Caco-2 (cell line): ENCODE data around the gene CRY2. TPM values are rescaled to one million over a fixed set of nuclear protein-coding genes. Genes with fewer than 3 reads are reported as not detected.

ENCODE experiments used
- BruUV-seq: library from RNA; stranded (reverse); fragments of 400-500 nt; replicated peaks from 2 replicates; lab custom pipeline; 2021; lab: Mats Ljungman, UMichigan
- CTCF ChIA-PET: fragments of 300-600 bp; sonication (Branson Sonifier 250); formaldehyde crosslinking; loops from one replicate; lab custom pipeline; 2022; ENCODE audit warnings: antibody characterized with exemption; lab: Charles Lee
- POLR2A ChIA-PET: fragments of 300-600 bp; sonication (Branson Sonifier 250); formaldehyde crosslinking; loops from one replicate; lab custom pipeline; 2022; ENCODE audit warnings: antibody characterized with exemption; lab: Charles Lee
- DNase-seq, 2 experiments: peaks; one replicate each; pipeline versions ENCODE4 v3.0.0 to v3.0.0-alpha.2; 2020 to 2022
- H3K27me3 ChIP-seq: replicated peaks from 2 replicates; pipeline ENCODE4 v1.6.0; 2011; ENCODE audit warnings: low read length; ENCODE audit not compliant: control insufficient read depth, insufficient read depth
- H3K36me3 ChIP-seq: 2 replicates; pipeline ENCODE4 v1.5.1; 2011; ENCODE audit warnings: low read length; ENCODE audit not compliant: control insufficient read depth, insufficient read depth
- H3K4me1 ChIP-seq: fragments of 250-450 bp; sonication (Bioruptor Pico); 2 replicates; pipeline ENCODE4 v1.5.1; 2020; ENCODE audit warnings: mild to moderate bottlenecking
- H3K4me3 ChIP-seq: 2 replicates; pipeline ENCODE4 v1.5.1; 2011; ENCODE audit warnings: low read depth, mild to moderate bottlenecking, control low read depth, low read length
- H3K9me3 ChIP-seq: fragments of 250-450 bp; sonication (Bioruptor Pico); 2 replicates; pipeline ENCODE4 v1.5.1; 2020; ENCODE audit warnings: mild to moderate bottlenecking, moderate library complexity
- H3K27ac Mint-ChIP-seq: one replicate; pipeline ENCODE4 v1.8.0; 2022; ENCODE audit warnings: mixed read lengths; ENCODE audit not compliant: unreplicated experiment
- H3K27me3 Mint-ChIP-seq: one replicate; pipeline ENCODE4 v1.8.0; 2022; ENCODE audit warnings: mixed read lengths; ENCODE audit not compliant: insufficient read depth, unreplicated experiment
- H3K36me3 Mint-ChIP-seq: one replicate; pipeline ENCODE4 v1.8.0; 2022; ENCODE audit warnings: mild to moderate bottlenecking, mixed read lengths; ENCODE audit not compliant: insufficient read depth, unreplicated experiment
- H3K4me1 Mint-ChIP-seq: one replicate; pipeline ENCODE4 v1.8.0; 2022; ENCODE audit warnings: low read depth, mixed read lengths; ENCODE audit not compliant: unreplicated experiment
- H3K4me3 Mint-ChIP-seq: one replicate; pipeline ENCODE4 v1.8.0; 2022; ENCODE audit warnings: mild to moderate bottlenecking, moderate library complexity, mixed read lengths; ENCODE audit not compliant: unreplicated experiment
- H3K9me3 Mint-ChIP-seq: one replicate; pipeline ENCODE4 v1.8.0; 2022; ENCODE audit warnings: mixed read lengths; ENCODE audit not compliant: unreplicated experiment
- intact Hi-C: fragments of 100-400 bp; cut with micrococcal nuclease; formaldehyde crosslinking; loops from one replicate; pipeline ENCODE4 v1.10.0; 2022; ENCODE audit not compliant: unreplicated experiment
- total RNA-seq: library from RNA; stranded (reverse); gene quantifications from 2 replicates; pipeline ENCODE4 v1.2.3, GENCODE V29; 2022
- TF ChIP-seq, protein P1 (sequence below), 2 experiments: fragments of 200-600 bp in 1 of 2; IDR thresholded peaks; 1 replicate in 1 of 2; 2 replicates in 1 of 2; pipeline versions ENCODE4 v1.5.1 to v1.8.0; 2011 to 2022; ENCODE audit warnings: antibody characterized with exemption in 1 of 2, control low read depth in 1 of 2, inconsistent platforms in 1 of 2, low read depth in 1 of 2, low read length in 1 of 2, mild to moderate bottlenecking in 1 of 2, moderate library complexity in 1 of 2; ENCODE audit not compliant: insufficient read depth in 1 of 2, severe bottlenecking in 1 of 2, unreplicated experiment in 1 of 2

CRY2 gene
- total RNA-seq, 1 experiment from 2014 or later = 28.5 TPM

DNA sequence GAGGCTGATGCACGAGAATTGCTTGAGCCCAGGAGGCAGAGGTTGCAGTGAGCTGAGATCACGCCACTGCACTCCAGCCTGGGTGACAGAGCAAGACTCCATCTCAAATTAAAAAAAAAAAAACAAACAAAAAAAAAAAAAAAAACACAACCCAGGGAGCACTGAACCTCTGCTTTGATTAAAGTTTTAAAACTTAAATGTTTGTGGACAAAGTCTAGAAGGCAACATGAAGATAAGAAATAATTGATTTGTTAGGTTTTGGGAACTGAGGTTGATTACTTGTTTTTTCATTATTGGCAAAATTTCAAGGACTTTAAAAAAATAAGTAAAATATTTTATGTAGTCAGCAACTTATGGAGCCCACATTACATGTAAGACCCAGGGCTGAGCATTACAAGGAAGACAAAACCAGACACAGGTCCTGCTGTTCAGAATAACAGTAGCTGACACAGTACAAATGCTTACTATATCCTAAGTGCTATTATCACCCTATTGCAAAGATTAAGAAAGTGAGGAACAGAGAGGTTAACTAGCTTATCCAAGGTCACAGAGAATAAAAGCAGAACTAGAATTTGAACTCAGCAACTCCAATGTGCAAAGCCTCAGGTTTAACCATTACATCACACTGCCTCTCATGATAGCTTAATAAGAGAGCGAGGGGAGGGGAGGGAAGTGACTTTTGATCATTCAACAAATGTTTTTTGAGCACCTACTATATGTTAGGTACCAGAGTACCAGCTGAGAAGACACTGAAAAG is 2.3 kb upstream of the CRY2 start:
- Histone ChIP-seq H3K27me3 (no peaks in the 10 kb centered on the region), H3K36me3 (no peaks in the 10 kb centered on the region), H3K4me3 (no peak overlapping the region), H3K9me3 (no peaks in the 10 kb centered on the region), H3K4me1 (peaks cover 18% of the 10 kb centered on the region)
- no peak overlapping the region for H3K27ac Mint-ChIP-seq
- no peak for DNase-seq
- POLR2A ChIA-PET = interaction anchor here (0.6 kb wide), 1 partner anchor 258 kb away, joined by 3 read pairs; no protein-coding TSS in a partner anchor
- no peak overlapping the region for H3K4me3 Mint-ChIP-seq
- H3K36me3 Mint-ChIP-seq = peaks cover 21% of the 10 kb centered on the region
- H3K9me3 Mint-ChIP-seq = no peaks in the 10 kb centered on the region
- H3K4me1 Mint-ChIP-seq = peaks cover 26% of the 10 kb centered on the region
- no peaks in the 10 kb centered on the region for H3K27me3 Mint-ChIP-seq
- intact Hi-C loops = loop anchor here (5.0 kb wide), 1 partner anchor 73 kb away; no protein-coding TSS in a partner anchor
- TF ChIP-seq, protein P1, sequence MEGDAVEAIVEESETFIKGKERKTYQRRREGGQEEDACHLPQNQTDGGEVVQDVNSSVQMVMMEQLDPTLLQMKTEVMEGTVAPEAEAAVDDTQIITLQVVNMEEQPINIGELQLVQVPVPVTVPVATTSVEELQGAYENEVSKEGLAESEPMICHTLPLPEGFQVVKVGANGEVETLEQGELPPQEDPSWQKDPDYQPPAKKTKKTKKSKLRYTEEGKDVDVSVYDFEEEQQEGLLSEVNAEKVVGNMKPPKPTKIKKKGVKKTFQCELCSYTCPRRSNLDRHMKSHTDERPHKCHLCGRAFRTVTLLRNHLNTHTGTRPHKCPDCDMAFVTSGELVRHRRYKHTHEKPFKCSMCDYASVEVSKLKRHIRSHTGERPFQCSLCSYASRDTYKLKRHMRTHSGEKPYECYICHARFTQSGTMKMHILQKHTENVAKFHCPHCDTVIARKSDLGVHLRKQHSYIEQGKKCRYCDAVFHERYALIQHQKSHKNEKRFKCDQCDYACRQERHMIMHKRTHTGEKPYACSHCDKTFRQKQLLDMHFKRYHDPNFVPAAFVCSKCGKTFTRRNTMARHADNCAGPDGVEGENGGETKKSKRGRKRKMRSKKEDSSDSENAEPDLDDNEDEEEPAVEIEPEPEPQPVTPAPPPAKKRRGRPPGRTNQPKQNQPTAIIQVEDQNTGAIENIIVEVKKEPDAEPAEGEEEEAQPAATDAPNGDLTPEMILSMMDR (IDR thresholded peaks at IDR 0.05; ENCODE audit: insufficient read depth in 1 of 2, low read depth in 1 of 2, low read length in 1 of 2, severe bottlenecking in 1 of 2, unreplicated experiment in 1 of 2) = no peak
- BruUV-seq = no TSS peak
- CTCF ChIA-PET = interaction anchor here (0.6 to 0.7 kb wide), 2 partner anchors 74 to 488 kb away, joined by 3 to 4 read pairs; no protein-coding TSS in a partner anchor

DNA sequence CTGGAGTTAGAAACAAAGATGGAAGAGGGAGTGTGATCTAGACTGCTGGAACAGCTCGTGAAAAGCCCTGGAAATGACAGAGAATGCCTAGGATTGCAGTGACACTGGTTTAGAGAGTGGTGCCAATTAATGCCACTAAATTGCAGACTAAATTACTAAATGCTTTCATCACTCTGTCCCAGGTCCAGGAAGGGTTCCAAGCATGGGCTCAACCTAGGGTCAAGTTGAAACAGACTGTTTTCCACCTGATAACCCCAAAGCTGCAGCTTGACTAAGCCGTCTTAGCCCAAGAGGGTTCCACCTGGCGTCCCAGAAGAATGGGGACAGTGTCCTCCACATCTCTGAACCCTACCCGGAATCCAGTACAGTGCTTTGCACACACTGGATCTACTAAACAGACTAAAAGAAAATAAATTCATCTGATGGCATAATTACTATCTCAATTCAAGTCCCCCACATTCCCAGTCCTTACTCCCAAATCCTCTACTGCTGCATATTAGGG is 1.1 kb upstream of the CRY2 start:
- Mint-ChIP-seq H3K27me3 (no peaks in the 10 kb centered on the region), H3K4me3 (no peak overlapping the region), H3K9me3 (no peaks in the 10 kb centered on the region), H3K27ac (peak overlapping the region; percentile 86), H3K4me1 (peaks cover 26% of the 10 kb centered on the region), H3K36me3 (peaks cover 26% of the 10 kb centered on the region)
- CTCF ChIA-PET = interaction anchor here (1.7 kb wide), 1 partner anchor 13 kb away, joined by 7 read pairs; no protein-coding TSS in a partner anchor
- no peaks in the 10 kb centered on the region for H3K9me3 ChIP-seq
- H3K4me3 ChIP-seq = no peak overlapping the region
- no peaks in the 10 kb centered on the region for H3K36me3 ChIP-seq
- DNase-seq = no peak
- intact Hi-C loops = no loop called here
- BruUV-seq = TSS peak; percentile 64
- TF ChIP-seq, protein P1 (IDR thresholded peaks at IDR 0.05; ENCODE audit: insufficient read depth in 1 of 2, low read depth in 1 of 2, low read length in 1 of 2, severe bottlenecking in 1 of 2, unreplicated experiment in 1 of 2) = no peak
- POLR2A ChIA-PET = interaction anchor here (0.7 to 1.0 kb wide), 3 partner anchors 22 to 104 kb away, joined by 3 to 9 read pairs (median 4); no protein-coding TSS in a partner anchor
- H3K4me1 ChIP-seq = peaks cover 18% of the 10 kb centered on the region
- H3K27me3 ChIP-seq = no peaks in the 10 kb centered on the region

DNA sequence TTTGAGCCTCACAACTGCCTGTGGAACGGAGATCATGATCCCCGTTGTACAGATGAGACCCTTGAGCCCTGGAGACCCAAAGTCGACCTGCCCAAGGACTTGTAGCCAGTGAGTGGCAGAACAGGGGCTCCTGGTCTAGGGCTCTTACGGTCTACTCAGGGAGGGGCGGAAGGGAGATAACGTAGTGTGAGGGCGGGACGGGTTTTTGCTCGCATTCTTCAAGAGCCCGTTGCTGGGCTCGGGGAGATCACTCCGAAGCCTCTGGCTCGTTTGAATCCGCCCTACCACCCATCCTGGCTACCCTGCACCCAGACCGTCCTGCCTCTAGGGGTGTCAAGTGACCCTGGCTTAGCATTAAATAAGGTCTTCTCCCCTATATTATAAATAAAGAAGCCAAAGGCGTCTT is 639 bp downstream of the CRY2 start:
- peak; percentile 65 to 72 for DNase-seq
- peaks cover 20% of the 10 kb centered on the region for H3K4me1 Mint-ChIP-seq
- H3K36me3 ChIP-seq = no peaks in the 10 kb centered on the region
- TSS peak; percentile 36 for BruUV-seq
- H3K27me3 ChIP-seq = no peaks in the 10 kb centered on the region
- H3K36me3 Mint-ChIP-seq = peaks cover 26% of the 10 kb centered on the region
- H3K4me3 ChIP-seq = peak overlapping the region; percentile 80
- ChIA-PET CTCF (interaction anchor here (0.6 to 1.8 kb wide), 4 partner anchors 12 to 1136 kb away, joined by 3 to 10 read pairs (median 6); no protein-coding TSS in a partner anchor), POLR2A (interaction anchor here (0.6 kb wide), 1 partner anchor 131 kb away, joined by 4 read pairs; no protein-coding TSS in a partner anchor)
- intact Hi-C loops = loop anchor here (1.0 kb wide), 5 partner anchors 25 to 74 kb away; partner anchors contain the start of genes LARGE2, MAPK8IP1, PEX16 and SLC35C1
- TF ChIP-seq, protein P1 (IDR thresholded peaks at IDR 0.05; ENCODE audit: insufficient read depth in 1 of 2, low read depth in 1 of 2, low read length in 1 of 2, severe bottlenecking in 1 of 2, unreplicated experiment in 1 of 2) = no peak
- H3K27me3 Mint-ChIP-seq = no peaks in the 10 kb centered on the region
- H3K27ac Mint-ChIP-seq = peak overlapping the region; percentile 81
- H3K9me3 Mint-ChIP-seq = no peaks in the 10 kb centered on the region
- H3K9me3 ChIP-seq = no peaks in the 10 kb centered on the region
- H3K4me3 Mint-ChIP-seq = peak overlapping the region; percentile 81
- H3K4me1 ChIP-seq = peaks cover 18% of the 10 kb centered on the region
